ENCODE results near the gene HAUS1.
A peak's percentile ranks its signal among the peaks of the same experiment; 100 is the strongest.
"Not testable (repeated sequence)": the region's sequence is repeated elsewhere in the genome, so short reads cannot be mapped to it uniquely, and the experiment has no call there.

HAUS1 gene, protein sequence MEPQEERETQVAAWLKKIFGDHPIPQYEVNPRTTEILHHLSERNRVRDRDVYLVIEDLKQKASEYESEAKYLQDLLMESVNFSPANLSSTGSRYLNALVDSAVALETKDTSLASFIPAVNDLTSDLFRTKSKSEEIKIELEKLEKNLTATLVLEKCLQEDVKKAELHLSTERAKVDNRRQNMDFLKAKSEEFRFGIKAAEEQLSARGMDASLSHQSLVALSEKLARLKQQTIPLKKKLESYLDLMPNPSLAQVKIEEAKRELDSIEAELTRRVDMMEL

DNA sequence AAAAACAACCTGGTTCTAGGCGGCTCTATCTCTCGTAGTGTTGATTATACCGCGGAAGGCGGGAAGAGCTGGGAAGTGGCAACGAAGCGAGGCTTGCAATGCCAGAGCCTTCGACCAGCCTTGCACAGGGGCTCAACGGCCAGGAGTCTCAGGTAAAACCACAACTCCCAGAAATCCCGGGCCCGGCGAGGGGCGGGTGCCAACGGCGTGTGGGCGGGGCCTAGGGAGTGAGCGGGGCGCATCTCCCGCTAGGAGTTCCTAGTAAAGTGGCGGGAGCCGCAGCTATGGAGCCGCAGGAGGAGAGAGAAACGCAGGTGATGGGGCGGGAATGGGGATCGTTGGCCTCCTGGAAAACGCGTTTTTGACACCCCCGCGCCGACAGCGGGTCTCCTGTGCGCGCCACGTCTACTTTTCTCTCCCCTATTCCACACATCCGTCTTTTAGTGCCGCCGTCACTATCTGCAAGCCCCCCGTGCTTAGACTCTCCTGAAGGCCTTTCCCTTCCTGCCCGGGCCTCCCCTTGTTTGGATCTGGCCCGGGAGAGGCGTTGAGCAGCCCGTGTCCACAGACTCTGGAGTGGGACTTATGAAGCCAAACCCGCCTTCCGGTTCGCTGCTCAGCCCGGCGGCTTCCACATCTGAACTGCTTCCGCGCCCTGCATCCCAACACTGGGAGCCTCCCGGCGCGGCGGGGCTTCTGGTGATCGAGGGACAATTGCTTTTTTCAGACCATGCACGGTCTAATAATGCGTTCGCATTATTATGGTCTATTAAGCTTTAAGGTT lies at the start of gene HAUS1:
TSS of gene HAUS1 (plus strand) at position 258 of the 784 bp plus-strand sequence. CDS start at position 285, 27 bp downstream.
- DNase-seq: peak; percentile 44 to 92

DNA sequence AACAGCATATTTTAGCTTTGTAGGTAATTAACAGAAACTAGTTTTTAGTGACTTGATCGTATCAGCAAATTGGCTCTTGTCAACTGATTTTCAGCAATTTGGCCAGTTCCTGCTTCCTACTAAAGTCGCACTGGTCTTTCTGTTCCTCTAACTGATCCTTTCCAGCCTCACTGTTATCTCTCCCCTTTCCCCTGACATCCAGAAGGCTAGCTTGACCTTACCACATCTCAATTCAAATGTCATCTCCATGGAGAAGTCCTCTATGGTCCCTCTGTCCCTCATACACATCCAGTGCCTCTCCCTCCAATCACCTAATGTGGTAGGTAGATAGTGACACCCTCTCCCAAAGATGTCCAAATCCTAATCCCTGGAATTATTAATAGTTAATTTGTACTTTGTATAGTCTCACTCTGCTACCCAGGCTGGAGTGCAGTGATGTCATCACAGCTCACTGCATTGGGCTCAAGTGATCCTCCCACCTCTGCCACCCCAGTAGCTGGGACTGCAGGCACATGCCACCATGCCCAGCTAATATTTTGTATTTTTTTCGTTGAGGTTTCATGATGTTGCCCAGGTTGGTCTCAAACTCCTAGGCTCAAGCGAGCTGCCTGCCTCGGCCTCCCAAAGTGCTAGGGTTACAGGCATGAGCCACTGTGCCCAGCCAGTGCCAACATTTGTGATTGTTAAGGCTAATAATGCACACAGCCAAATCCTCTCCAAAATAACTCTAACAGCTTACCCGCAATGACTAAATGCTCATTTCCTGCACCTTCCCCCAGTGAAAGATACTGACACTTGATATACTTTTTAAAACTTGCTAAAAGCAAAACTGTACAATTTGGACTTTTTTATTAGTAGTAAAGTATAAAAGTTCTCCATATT lies 49.0 kb upstream of the HAUS1 start:
- DNase-seq: no peak

DNA sequence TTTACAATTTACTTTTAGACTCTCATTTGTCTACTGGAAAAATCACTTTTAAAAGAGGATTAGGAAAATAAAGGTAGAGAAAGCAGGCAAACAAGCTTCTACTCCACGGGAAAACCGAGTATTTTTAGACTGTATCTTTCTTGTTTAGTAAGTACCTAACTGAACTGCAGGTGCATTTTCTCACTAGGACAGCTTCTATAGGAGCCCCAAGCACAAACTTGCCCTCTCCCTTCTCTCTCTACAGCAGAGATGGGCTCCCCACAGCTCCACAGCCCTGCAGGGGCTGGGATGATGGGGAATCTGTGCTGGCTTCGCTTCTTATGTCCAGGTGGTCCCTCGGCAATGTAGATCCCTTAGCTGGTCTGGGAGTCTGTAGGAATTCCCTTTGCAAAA lies 48.4 kb upstream of the HAUS1 start:
- DNase-seq: no peak

DNA sequence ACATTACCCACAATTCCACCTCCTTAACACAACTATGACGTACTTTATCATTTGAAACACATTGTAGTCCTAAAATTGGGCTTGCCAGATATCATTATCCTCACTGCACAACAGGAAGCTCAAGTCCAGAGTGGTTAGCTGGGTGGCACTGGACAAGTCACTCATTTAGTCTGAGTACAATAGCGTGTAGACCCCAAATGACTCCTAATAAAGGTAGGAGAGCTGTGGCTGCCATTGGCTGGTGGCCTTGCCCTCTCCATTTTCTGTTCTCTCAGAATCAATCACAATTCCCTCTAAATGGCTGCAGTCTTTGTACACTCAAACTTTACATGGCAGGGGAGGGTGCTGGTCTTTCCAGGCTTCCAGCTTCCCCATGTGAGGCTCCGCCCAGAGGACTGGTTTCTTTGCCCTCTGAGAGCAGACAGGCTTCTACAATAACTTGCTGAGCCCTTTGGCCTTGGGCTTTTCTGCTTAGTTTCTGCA lies 43.8 kb upstream of the HAUS1 start:
- DNase-seq: no peak

DNA sequence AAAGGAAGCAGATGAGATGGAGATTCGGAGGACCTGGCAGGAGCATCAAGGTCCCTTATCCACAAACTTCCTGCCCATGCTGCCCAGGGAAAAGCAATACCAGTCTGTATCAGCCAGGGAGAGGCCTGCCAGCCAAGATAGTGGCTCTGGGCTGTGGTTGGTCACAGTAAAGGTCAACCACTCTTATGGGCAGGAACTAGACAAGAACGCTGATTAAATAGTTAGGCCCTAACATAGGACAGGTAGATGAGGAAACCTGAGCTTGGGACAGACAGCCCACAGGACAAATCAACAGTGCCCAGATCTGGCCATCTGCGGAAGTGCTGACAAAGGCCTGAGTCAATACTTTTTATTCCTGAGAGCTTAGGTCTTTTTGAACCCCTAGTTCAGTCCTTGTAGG lies 42.8 kb upstream of the HAUS1 start:
- DNase-seq: no peak

DNA sequence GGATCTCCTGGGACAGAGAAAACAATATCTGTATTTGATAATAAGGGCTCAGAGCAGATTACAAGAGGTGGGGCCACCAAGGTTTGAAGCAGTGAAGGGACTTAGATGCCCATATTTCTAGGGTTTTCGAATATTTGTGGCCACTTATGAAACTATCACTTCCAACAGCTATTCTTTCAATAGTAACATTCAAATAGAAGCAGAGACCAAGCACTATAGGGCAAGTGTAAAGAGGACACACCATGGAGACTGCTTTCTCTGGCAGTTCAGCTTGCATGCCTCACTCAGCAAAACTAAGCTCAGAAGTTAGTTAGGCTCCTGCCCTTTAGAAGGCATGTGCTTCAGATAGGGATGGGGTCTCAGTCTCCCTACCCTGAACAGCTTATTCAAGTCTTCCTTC lies 42.4 kb upstream of the HAUS1 start:
- no peak for DNase-seq

DNA sequence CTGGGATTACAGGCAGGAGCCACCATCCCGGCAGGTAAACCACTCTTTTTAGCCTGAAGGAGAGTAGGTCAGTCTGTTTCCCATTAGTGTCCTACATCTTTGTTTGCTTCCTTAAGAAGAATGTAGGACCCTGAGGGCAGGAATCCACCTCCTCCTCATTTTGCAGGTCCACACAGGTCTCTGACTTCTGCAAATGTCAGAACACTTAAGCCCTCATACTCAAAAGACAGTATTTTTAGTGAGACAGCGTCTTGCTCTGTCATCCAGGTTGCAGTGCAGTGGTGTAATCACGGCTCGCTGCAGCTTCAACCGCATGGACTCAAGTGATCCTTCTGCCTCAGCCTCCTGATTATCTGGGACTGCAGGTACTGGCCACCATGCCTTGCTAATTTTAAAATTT lies 41.4 kb upstream of the HAUS1 start:
- no peak for DNase-seq

DNA sequence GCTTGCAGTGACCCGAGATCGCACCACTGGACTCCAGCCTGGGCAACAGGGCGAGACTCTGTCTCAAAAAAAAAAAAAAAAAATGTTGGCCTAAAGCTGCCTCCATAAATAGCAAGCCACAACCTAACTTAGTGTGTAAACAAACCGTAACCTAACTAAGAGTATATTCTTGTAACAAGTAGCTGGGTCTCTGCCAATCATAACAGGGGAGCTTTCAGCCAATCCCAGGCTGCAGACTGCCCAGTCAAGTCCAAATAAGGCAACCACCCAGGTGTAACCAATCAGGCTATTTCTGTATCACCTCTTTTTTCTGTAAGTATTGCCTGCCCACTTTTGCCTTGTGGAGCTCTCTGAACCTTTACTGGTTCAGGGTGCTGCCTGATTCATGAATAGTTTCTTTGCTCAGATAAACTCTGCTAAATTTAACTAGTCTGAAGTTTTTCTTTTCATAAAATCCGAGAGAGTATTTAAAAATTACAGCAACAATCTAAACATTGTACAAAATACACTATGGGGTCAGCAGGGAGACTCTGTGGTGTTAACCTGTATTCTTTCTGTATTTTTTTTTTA lies 36.7 kb upstream of the HAUS1 start:
- DNase-seq: no peak

DNA sequence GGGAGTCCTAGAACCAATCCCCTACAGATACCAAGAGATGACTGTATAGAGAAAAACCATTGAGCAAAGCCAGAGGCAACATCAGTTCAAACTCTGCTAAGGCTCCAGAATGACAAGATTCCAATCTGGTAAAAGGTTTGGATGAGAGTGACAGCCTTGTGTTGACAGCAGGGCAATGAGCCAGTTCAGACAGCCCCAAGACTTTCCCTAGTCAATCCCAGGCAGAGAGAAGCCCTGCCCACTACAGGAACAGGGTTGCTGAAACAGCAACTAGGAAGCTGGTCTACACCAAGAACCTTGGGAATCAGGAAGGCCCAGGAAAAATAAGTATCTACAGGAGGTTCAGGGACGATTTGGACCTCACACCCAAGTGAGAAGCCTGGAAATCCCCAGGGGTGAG lies 35.4 kb upstream of the HAUS1 start:
- DNase-seq: no peak

DNA sequence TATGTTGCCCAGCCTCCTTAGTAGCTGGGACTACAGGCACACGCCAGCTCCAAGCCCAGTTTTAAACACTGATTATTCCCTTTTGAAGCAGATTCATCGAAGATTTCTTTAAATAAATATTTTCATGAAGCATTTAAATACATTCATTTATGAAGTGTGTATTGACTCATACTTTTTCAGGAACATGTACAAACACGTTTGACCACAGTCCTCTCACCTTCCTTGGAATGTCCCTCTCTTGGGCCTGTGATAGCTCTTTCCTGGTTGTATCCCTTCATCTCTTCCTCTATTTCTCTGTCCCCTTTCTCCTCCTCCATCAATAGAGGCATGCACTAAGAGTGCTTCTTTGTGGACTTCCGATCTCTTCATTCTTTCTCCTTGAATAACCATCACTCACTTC lies 34.7 kb upstream of the HAUS1 start:
- no peak for DNase-seq

DNA sequence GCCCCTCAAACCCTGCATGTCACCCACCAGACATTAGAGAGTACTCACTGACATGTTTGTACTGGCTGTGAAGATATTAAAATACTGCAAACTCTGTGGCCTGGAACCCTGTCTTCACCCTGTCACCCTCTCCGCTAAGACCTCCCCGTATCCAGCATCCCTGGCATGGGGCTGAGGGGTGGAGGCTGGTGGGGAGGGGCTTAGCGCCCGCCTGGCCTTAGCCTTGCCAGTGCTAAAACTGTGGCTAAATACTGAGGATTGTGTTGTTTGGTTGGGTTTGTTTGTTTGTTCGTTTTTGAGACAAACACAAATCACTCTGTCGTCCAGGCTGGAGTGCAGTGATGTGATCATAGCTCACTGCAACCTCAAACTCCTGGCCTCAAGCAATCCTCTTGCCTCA lies 34.0 kb upstream of the HAUS1 start:
- DNase-seq: no peak

DNA sequence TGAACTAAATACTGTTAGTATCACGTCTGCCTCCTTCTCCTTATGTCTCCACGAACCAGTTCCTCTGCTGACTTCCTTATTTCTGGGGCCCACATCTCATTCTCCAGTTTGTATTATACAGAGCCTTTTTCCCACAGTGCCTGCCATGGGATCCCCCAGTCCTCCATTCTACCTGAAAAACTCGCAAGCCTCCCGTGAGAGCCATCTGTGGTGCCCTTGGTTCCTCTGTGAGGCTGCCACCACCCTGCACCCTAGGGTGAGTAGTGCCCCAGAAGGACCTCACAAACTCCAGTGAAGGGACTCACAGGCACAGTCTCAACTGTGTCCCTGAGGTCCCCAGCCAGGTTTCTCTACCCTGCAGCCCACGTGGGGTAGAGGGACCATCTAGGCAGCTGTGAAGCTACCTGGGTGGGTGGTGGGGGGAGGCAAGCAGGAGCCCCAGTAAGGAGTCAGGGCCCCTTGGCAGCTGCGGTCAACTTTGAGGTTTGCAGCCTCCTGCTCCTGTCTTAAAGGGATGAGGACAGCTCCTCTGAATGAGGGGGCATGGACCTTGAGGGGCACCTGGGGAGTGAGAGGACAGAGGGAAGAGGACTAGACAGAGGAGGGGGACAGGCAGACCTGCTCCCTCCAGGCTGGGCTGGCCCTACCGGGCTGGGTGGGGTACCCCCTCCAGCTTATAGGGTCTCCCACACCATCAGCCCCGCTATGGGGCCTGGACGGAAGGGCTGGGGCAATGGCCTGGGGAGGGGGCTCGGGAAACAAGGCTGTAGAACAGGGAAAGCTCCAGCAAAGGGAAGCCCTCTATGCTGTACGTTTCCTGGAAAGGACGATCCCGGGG lies 33.2 kb upstream of the HAUS1 start:
- DNase-seq: no peak

DNA sequence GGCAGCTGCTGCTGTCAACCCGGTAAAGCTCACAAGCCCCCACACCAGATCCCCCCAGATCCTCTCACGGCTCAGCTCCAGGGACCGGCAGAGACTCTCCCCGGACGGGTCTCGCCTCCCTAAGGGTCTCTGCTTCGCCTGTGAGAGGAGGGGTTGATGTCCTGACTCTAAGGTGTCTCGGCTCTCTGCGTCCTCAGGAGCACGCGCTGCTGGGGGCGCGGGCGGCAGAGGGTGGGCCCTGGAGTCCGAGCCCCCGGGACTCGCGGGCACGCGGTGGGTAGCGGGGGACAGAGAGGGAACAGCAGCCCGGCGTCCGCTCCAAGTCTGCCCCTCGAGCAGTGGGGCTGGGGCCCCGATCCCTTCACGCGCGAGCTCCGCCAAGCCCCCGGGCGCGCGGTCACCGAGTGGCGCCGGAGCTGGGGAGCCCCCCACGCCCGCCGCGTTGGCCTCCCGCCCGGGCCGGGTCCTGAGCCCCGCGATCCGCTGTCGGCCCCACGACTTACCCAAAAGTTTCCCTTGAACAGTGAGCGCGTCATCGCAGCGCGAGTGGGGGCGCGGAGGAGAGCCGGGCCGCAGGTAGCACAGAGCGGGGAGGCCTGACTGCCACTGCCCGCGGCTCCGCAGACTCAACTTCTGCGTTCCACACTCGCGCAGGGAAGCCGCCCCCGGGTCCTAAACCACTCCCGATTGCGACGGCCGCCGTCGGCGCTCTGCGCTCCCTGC lies 32.4 kb upstream of the HAUS1 start, which contains the start of gene PSTPIP2:
TSS of gene PSTPIP2 (minus strand) at position 608 of the 723 bp plus-strand sequence. CDS start at position 536, 72 bp downstream.
- no peak for DNase-seq

DNA sequence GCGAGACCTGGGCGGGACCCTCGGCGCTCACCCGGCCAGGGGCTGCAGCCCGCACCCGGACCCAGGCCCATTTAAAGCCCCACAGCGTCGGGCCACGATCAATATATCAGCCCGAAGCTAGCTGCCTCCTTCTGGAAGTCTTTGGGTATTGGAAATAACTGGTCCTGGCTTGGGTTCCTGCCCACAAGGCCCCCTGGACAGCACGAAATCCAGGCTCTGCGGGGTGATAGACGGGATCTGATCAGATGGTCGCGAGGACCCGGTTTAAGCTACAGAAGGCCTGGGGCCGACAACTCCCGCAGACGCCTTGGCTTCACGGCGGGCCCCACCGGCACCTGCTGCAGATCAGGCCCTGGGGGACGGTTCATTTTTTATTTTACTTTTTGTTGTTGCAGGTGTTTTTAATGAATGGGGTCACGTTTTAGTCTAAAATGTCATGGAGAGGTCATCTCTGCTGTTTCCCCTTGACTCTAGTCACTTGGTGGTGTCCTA lies 31.8 kb upstream of the HAUS1 start:
- no peak for DNase-seq

DNA sequence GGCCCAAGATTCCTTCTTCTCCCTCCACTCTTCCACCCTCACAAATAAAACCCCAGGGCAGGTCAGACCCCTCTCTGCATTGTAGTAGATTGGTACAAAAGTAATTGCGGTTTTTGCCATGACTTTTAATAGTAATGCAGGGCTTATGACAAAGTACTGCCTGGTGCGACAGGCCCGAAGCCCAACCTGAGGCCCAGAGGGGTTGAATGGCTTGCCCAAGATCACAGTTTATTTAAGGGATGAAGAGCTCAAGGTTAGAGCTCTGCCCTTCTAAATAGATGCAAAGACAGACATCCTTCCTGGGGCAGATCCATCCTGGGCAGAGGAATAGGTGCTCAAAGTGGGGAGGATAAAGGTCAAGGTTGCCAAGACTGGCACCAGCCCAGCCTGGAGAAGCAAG lies 31.2 kb upstream of the HAUS1 start:
- no peak for DNase-seq

DNA sequence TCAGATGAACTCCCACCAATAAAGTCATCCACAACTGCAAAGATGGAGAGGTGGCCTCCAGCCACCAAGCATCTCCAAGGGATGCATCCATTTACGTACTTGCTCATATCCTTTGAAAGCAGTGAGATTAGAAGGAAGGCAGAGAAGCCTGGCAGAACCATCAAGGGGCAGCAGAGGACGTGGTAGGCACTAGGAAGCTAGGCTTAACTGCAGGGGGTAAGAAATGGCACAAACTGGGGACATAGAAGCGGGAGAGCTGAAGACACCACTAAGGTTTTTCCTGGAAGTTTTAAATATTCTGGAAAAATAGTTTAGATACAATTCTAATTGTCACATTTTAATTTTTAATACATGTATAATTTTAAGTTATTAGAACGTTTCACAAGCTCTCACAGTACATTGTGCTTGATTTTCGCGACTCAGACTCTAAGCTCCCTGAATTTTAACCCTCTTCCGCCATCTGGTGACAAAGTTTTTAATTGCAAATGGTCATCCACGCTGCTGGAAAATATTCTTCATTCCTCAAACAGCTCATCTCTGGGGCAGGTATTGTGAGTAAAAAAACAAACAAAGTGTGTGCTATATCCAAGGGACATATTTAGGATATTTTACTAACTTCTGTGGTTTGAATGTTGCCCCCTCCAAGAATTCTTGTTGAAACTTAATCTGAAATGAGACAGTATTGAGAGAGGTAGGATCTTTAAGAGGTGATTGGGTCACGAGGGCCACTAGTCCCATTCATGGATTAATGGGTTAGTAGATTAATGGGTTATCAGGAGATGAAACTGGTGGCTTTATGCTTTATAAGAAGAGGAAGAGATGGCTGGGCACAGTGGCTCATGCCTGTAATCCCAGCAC lies 30.5 kb upstream of the HAUS1 start:
- DNase-seq: peak in 1 of 2 experiments; percentile 28

DNA sequence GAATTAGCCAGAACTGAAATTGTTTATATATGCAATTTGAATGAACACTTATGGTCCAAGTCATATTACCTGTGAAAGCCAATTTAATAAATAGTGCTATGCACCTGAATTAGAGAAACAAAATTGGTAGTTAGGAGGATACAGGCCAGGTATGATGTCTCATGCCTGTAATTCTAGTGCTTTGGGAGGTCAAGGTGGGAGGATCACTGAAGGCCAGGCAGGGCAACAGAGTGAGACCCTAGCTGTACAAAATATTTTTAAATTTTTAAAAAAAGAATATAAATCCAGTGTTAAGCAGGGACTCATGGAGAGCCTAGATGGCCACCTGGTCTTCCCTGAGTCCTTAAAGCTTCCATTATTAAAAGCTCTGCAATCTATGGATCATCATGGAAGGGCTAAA lies 24.8 kb upstream of the HAUS1 start:
- DNase-seq: no peak

DNA sequence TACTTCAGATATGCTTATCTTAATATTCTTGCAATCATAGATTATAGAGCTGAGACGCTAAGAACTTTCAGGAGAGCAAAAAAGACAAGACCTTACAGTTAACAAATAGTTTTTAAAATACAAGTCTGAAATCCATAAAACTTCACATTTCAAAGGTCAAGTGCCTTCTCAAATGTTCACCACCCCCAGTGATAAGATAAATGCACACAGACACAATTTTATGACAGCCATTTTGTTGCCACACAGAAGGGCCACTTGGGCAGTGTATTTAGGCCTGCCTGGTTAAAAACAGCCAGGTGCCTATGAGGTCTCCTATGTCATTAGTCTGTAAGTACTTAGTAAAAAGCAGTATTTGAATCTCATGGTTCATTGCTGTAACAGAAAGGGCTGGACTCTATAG lies 24.0 kb upstream of the HAUS1 start:
- DNase-seq: no peak

DNA sequence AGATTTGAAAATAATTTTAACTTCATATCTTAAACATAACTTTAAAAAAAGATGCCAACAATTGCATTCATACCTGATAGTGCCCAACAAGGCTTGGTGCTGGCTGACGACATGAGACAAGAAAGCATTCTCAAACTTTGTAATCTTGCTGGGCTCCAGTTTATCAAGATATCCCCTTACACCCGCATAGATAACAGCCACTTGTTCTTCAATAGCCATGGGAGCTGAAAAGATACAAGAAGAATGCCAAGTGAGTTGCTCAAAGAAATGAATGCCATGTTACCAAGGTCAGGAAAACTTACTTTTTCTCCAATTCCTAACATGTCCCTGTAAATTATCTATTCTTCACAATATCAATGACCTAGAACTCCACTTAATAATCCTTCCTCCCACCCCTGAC lies 19.8 kb upstream of the HAUS1 start:
- DNase-seq: no peak

DNA sequence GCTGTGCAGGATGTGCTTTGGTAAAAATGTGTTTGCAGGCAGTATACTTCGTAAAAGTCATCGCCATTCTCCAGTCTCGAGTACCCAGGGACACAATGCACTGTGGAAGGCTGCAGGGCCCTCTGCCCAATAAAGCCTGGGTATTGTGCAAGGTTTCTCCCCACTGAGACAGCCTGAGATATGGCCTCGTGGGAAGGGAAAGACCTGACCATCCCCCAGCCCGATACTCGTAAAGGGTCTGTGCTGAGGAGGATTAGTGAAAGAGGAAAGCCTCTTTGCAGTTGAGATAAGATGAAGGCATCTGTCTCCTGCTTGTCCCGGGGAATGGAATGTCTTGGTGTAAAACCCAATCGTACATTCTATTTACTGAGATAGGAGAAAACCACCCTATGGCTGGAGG lies 15.7 kb upstream of the HAUS1 start:
- DNase-seq: not testable (repeated sequence)
